Small intestine (tissue), 16 donors: Measurements from ENCODE around the gene TTC9. TPM values are rescaled to one million over a fixed set of nuclear protein-coding genes. Genes with fewer than 3 reads are reported as not detected.

Source experiments
- DNase-seq, 2 donors: peaks; one replicate each; pipeline versions ENCODE4 v3.0.0 to v3.0.0-alpha.2; 2013
- FAIRE-seq: peaks from 2 replicates; lab custom pipeline; 2012; peaks lifted over from hg19 to GRCh38; lab: Jason Lieb, UNC
- H3K27ac ChIP-seq, 3 donors: one replicate each; pipeline ENCODE4 v1.5.1; 2013; ENCODE audit warnings: low read length in 2 of 3, mild to moderate bottlenecking in 2 of 3, control low read depth in 1 of 3, inconsistent platforms in 1 of 3, low read depth in 1 of 3, moderate library complexity in 1 of 3
- H3K27me3 ChIP-seq, 3 donors: one replicate each; pipeline ENCODE4 v1.6.1; 2013; ENCODE audit warnings: low read length in 3 of 3, inconsistent platforms in 1 of 3; ENCODE audit not compliant: control insufficient read depth in 3 of 3, insufficient read depth in 3 of 3
- H3K36me3 ChIP-seq, 3 donors: one replicate each; pipeline ENCODE4 v1.6.1; 2013; ENCODE audit warnings: low read length in 3 of 3, inconsistent platforms in 1 of 3, low read depth in 1 of 3, mild to moderate bottlenecking in 1 of 3, moderate library complexity in 1 of 3; ENCODE audit not compliant: control insufficient read depth in 3 of 3, insufficient read depth in 2 of 3
- H3K4me1 ChIP-seq, 3 donors: one replicate each; pipeline ENCODE4 v1.6.1; 2013; ENCODE audit warnings: low read length in 2 of 3, inconsistent platforms in 1 of 3, low read depth in 1 of 3, mild to moderate bottlenecking in 1 of 3, moderate library complexity in 1 of 3; ENCODE audit not compliant: control insufficient read depth in 3 of 3, insufficient read depth in 2 of 3
- H3K4me3 ChIP-seq, 3 donors: one replicate each; pipeline ENCODE4 v1.5.1; 2013; ENCODE audit warnings: low read length in 3 of 3, control low read depth in 1 of 3, inconsistent platforms in 1 of 3, low read depth in 1 of 3, mild to moderate bottlenecking in 1 of 3, moderate library complexity in 1 of 3
- H3K9me3 ChIP-seq, 2 donors: one replicate each; pipeline ENCODE4 v1.6.1; 2013; ENCODE audit warnings: low read depth in 1 of 2, low read length in 1 of 2; ENCODE audit not compliant: control insufficient read depth in 2 of 2, insufficient read depth in 1 of 2
- WGBS, 3 donors: extraction: QIAGEN DNeasy Blood & Tissue Kit; methylation state at CpG; one replicate each; pipeline ENCODE4 v1.1.7; 2013; 5-methylcytosine and 5-hydroxymethylcytosine counted together
- long read RNA-seq, 10 donors: transcript quantifications; one replicate each; lab custom pipeline, GENCODE V29; 2026
- polyA plus RNA-seq, 4 donors: library from polyadenylated mRNA; stranded (reverse) in 3 of 4; unstranded in 1 of 4; fragments of 200-250 nt in 3 of 4; fragments of 120-200 nt in 1 of 4; gene quantifications; one replicate each; pipeline versions ENCODE4 v1.2.1 to v1.2.3, GENCODE V29; 2013
- donor health status: healthy with polysubstance abuse.
- donor health status: control.
- donor health status: control.
- donor health status: Bipolar disorder and iron deficiency.
- donor health status: healthy.

TTC9 gene
- polyA plus RNA-seq, result 1 to 10 TPM in 1 of 4 donors, under 1 TPM in 3; 0.22 to 2.0 (median 0.77) TPM
- long read RNA-seq, donor 1, result 0 reads
- long read RNA-seq, donor 2, full-length matches to known transcripts, result 1 of 1 reads
- long read RNA-seq, donor 2, partial matches to known transcripts, result 0 of 1 reads
- long read RNA-seq, donor 2, other reads (novel, unspliced or antisense), result 0 of 1 reads
- long read RNA-seq, donor 3, full-length matches to known transcripts, result 1 of 1 reads
- long read RNA-seq, donor 3, partial matches to known transcripts, result 0 of 1 reads
- long read RNA-seq, donor 3, other reads (novel, unspliced or antisense), result 0 of 1 reads
- long read RNA-seq, donor 4, result 0 reads
- long read RNA-seq, donor 5, result 0 reads
- long read RNA-seq, donor 6, result 0 reads
- long read RNA-seq, donor 7, result 0 reads
- long read RNA-seq, donor 8, result 0 reads
- long read RNA-seq, donor 9, result 0 reads
- long read RNA-seq, donor 10, full-length matches to known transcripts, result 3 of 3 reads
- long read RNA-seq, donor 10, partial matches to known transcripts, result 0 of 3 reads
- long read RNA-seq, donor 10, other reads (novel, unspliced or antisense), result 0 of 3 reads

GRCh38 chr14:70641548-70642302, at the start of gene TTC9:
TTC9 (plus strand) TSS chr14:70641916; CDS start chr14:70642130, 214 bp downstream.
- Histone ChIP-seq H3K36me3 (no peaks in the 10 kb centered on the region), H3K27me3 (peaks cover 0 to 34% (median 0%) of the 10 kb centered on the region in 3 donors), H3K4me3 (peak within 1 kb of the TSS; percentile 39 to 90 (median 76)), H3K4me1 (peaks cover 0 to 3% (median 0%) of the 10 kb centered on the region in 3 donors), H3K9me3 (no peaks in the 10 kb centered on the region), H3K27ac (peak within 1 kb of the TSS in 1 of 3 donors; percentile 59)
- WGBS, 3 donors, result 0 to 1% (median 0%) methylated on average over 56 to 105 of the region's 105 CpGs
- FAIRE-seq, result no peak
- peak in 1 of 2 donors; percentile 58 for DNase-seq

GRCh38 chr14:70594461-70594860, 47.3 kb upstream of the TTC9 start:
- H3K4me3 ChIP-seq, result no peak overlapping the region
- no peak overlapping the region for H3K27ac ChIP-seq
- 95 to 97% (median 96%) methylated on average over 9 of the region's 9 CpGs for WGBS, 3 donors
- H3K36me3 ChIP-seq, result peaks cover 0 to 23% (median 17%) of the 10 kb centered on the region in 3 donors
- peaks cover 0 to 3% (median 3%) of the 10 kb centered on the region in 3 donors for H3K4me1 ChIP-seq
- no peak for DNase-seq
- no peaks in the 10 kb centered on the region for H3K27me3 ChIP-seq
- FAIRE-seq, result no peak
- H3K9me3 ChIP-seq, result no peaks in the 10 kb centered on the region

GRCh38 chr14:70595443-70596185, 46.1 kb upstream of the TTC9 start:
- Histone ChIP-seq H3K27ac (no peak overlapping the region), H3K9me3 (no peaks in the 10 kb centered on the region), H3K4me3 (no peak overlapping the region), H3K36me3 (peaks cover 0 to 21% (median 17%) of the 10 kb centered on the region in 3 donors), H3K4me1 (peaks cover 0 to 9% (median 3%) of the 10 kb centered on the region in 3 donors), H3K27me3 (no peaks in the 10 kb centered on the region)
- WGBS, 3 donors, result 79 to 91% (median 87%) methylated on average over 9 of the region's 9 CpGs
- DNase-seq, result no peak
- FAIRE-seq, result no peak

DNA sequence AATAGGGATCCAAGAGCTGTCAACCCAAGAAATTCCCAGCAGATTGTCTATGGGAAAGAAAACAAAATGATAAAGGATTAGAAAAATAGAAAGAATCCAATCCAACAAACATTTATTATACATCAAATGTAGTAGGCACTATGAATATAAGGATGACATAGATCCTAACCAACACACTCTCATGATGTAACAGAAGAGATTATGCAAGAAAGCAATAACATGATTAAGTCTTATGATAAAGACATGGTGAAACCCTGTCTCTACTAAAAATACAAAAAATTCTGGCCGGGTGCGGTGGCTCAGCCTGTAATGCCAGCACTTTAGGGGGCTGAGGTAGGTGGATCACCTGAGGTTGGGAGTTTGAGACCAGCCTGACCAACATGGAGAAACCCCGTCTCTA, 44.0 kb upstream of the TTC9 start:
- Histone ChIP-seq H3K4me3 (no peak overlapping the region), H3K9me3 (no peaks in the 10 kb centered on the region), H3K4me1 (peaks cover 0 to 9% (median 3%) of the 10 kb centered on the region in 3 donors), H3K27ac (no peak overlapping the region), H3K27me3 (no peaks in the 10 kb centered on the region), H3K36me3 (peaks cover 0 to 18% (median 17%) of the 10 kb centered on the region in 3 donors)
- no peak for DNase-seq
- FAIRE-seq, result no peak
- 92 to 96% (median 93%) methylated on average over 3 of the region's 3 CpGs for WGBS, 3 donors

GRCh38 chr14:70599345-70599744, 42.4 kb upstream of the TTC9 start:
- Histone ChIP-seq H3K27me3 (no peaks in the 10 kb centered on the region), H3K4me3 (peak overlapping the region in 1 of 3 donors; percentile 99), H3K36me3 (peaks cover 0 to 16% (median 11%) of the 10 kb centered on the region in 3 donors), H3K4me1 (peaks cover 0 to 9% (median 3%) of the 10 kb centered on the region in 3 donors), H3K9me3 (no peaks in the 10 kb centered on the region), H3K27ac (no peak overlapping the region)
- no peak for DNase-seq
- 23 to 55% (median 53%) methylated on average over 1 of the region's 1 CpG for WGBS, 3 donors
- no peak for FAIRE-seq

- H3K27me3 ChIP-seq, result peaks cover 0 to 3% (median 0%) of the 10 kb centered on the region in 3 donors
- FAIRE-seq, result no peak
- peaks cover 0 to 9% (median 3%) of the 10 kb centered on the region in 3 donors for H3K4me1 ChIP-seq
These were observed 41.1 kb upstream of the TTC9 start, which contains the start of gene MED6 for GRCh38 chr14:70600382-70601157. MED6 (minus strand) TSS chr14:70600655; CDS start chr14:70600637, 18 bp downstream.

GRCh38 chr14:70601162-70601561, 40.6 kb upstream of the TTC9 start:
- FAIRE-seq (no peak), DNase-seq (peak in 1 of 2 donors; percentile 15)
- peak overlapping the region; percentile 28 to 61 (median 43) for H3K4me3 ChIP-seq
- H3K27ac ChIP-seq, result no peak overlapping the region
- 36 to 46% (median 40%) methylated on average over 3 of the region's 3 CpGs for WGBS, 3 donors
- H3K36me3 ChIP-seq, result peaks cover 0 to 3% (median under 1%) of the 10 kb centered on the region in 3 donors
- H3K27me3 ChIP-seq, result peaks cover 0 to 3% (median 0%) of the 10 kb centered on the region in 3 donors
- no peaks in the 10 kb centered on the region for H3K9me3 ChIP-seq
- H3K4me1 ChIP-seq, result peaks cover 0 to 9% (median 3%) of the 10 kb centered on the region in 3 donors

More at GRCh38 chr14:70600382-70601157, 41.1 kb upstream of the TTC9 start, which contains the start of gene MED6:
- peak within 1 kb of the TSS; percentile 61 to 99 (median 92) for H3K4me3 ChIP-seq
- peaks cover 0 to 8% (median 4%) of the 10 kb centered on the region in 3 donors for H3K36me3 ChIP-seq
- peak within 1 kb of the TSS; percentile 30 to 95 (median 53) for H3K27ac ChIP-seq
- peak; percentile 95 to 96 for DNase-seq
- no peaks in the 10 kb centered on the region for H3K9me3 ChIP-seq
- WGBS, 3 donors, result 1% methylated on average over 39 to 43 of the region's 43 CpGs
